ENCODE results near the gene LGALS3BP.

Gene LGALS3BP

DNA sequence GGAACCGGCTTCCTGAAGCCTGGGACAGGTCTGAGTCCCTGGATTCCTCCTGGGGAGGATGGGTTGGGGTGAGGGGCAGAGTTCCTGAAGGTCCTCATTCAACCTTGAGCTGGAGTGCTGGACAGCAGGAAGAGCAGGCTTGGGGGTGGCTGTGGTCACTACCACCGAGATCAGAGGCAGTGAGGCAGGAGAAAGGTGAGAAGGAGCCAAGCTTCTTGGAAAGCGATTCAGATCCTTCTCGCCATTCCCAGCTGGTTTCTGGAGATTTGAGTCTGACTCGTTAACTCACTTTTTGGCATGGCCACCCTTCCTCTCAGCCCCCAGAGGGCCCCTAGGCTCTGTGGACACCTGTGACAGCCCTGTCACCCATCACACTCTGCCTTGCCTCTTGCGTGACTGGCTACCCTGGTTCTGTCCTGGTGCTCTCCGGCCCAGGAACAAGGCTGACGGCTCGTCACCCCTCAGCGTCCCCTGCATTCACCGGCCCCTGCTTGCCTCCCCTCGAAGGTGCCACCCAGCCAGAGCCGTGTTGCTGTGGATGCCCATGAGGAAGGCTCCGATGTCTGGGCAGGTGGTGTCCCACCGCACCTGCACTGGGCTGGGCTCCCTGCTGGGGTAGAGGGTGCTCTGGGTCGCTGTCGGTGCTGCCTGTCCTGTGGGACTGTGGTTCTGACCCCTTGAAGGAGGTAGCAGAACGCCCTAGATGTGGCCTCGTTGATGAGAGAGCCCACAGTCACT is 44.9 kb downstream of the LGALS3BP start:
- DNase-seq, result no peak

DNA sequence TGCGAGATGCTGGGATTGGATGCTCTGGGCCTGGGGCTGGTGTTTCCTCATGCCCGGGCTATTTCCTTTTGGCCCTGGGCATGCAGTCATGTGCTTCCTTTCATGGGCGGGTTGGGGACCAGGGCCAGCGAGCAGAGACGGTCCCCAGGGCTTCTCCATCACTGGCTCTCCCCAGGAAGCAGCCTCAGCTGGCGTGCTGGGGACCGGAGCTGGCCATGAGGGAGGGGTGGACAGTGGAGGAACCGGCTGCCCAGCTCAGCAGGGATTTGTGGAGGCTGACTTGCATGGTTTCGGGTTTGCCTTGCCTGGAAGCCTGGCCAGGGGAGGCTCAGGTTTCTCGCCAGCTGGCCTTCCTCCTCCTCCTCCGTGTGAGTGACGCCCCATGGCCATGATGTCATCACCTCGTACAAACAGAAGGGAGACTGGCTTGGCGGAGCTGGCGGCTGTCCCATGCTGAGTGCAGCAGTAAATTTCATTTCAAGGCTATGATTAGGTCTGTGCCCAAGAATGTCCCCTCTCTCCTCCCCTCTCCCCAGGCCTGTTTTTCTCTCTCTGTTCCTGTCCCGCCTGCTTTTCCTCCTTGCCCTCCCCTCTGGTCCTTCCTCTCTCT is 45.7 kb downstream of the LGALS3BP start:
- no peak for DNase-seq

GRCh38 chr17:78933025-78933958 is 46.4 kb downstream of the LGALS3BP start:
- peak; percentile 43 for DNase-seq

- no peak for DNase-seq
Measured at GRCh38 chr17:78929908-78930775, 49.6 kb downstream of the LGALS3BP start.

- DNase-seq, result no peak
Measured at GRCh38 chr17:78925662-78926555, 53.8 kb downstream of the LGALS3BP start.

DNA sequence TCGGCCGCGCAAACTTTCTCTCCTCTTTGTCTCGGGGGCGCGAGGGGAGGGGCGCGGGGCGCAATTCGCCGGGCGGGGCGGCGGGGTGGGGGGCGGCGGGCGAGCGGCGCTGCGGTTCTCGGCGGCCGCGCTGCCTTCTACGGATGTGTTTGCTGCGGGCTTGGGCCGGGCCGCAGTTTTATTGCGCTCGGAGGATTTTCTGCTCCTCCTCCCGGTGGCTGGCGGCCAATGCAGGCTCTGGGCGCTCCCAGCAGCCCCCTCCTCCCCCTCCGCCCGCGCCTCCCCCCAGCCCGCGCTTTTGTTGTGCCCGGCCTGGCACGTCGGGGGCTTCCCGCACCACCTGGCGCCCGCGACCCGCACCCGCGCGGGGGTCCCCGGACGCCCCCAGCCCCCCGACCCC is 54.5 kb downstream of the LGALS3BP start, which contains the start of gene TIMP2:
TIMP2 (minus strand) TSS at position 154 of the 400 bp plus-strand sequence. CDS start 299 bp downstream, outside the sequence.
- DNase-seq, result peak; percentile 57

- DNase-seq, result no peak
Measured at GRCh38 chr17:78924481-78925151, 55.1 kb downstream of the LGALS3BP start.

DNA sequence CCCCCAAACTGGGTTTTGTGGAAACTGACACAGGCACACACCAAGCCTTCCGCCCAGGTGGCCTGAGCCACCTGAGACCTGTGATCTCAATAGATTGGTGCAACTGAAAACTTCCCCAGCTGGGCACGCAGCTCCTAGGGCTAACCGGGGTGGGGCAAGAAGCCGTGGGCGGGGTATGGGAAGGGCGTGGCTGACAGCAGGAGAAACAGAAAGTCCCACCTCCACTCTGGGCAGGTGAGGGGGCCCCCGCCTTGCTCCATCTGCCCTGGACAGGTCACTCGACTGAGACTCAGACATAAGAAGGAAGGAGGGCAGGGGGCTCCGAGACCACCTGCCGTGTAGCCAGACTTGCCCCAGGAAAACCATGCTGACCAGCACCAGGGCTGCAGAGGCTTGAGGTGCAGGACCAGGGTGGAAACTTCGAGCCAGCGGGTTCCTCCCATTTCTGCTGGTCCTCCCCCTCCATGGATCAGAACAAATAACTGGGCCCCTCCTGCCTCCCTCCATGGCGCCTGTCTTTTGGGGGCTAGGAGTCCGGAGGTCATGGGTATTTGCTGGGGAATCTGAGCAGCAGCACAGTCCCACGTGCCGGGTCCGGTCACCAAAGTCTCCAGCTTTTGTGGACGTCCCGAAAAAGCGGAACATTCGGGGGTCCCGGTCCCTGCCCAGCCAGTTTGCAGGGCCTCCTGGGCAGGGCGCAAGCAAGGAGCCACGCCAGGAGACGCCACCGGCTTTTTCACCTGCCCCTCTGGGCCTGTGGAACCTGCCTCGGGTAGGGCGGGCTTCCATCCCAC is 55.9 kb downstream of the LGALS3BP start:
- peak; percentile 37 for DNase-seq

DNA sequence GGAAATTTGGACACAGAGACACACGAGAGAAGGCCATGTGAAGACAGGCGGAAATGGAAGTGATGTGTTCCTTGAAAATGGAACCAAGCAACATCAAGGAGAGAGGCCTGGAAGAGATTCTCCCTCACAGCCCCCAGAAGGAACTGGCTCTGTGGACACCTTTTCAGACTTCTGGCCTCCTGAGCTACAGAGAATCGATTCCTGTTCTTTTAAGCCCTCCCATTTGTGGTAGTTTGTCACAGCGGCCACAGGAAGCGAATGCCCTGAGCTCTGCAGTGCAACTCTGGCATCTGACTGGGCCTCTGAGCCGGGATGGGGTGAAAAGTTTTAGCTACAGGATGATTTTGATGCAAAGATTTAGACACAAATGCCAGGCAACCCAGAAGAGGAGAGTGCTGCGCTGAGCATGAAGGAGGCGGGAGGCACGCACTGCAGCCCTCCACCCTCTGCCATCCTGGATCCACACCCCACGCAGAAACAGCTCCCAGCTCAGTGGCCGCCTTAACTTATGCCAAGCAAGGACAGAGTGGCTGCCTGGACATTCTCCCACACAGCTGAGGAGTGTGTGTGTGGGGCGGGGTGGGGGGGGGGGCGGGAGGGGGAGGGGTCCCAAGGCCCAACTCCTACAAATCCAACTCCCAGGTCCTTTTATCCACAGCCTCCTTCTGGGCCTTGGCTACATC is 56.8 kb downstream of the LGALS3BP start:
- no peak for DNase-seq

DNA sequence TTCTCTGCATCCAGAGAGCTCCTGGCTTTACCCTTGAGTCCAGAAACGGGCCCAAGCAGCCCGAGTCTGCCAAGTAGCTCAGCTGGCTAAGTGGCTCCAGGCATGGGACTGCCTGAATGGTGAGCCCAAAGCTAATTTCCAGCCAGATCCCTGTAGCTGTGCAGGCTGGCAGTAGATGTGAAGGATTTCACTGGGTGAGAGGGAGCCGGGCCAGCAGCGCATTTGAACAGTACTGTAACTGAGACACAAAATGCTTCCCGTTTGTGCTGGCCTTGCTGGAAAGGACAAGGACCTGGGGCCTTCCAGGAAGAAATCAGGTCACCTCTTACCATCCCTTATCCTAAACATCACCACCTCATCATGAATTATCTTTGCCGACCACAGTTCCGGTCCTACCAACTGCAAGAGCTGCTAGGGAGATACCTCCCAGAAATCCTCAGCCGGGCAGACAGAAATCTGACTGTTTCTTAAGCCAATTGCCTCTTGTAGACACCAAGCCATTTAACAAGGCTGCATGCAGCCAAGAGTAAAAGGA is 58.2 kb downstream of the LGALS3BP start:
- no peak for DNase-seq

All from CD4-positive, alpha-beta T cell treated with Interleukin-4 for 4 hours (primary cell).